ENCODE measurements around the gene STK11. TPM values are rescaled to one million over a fixed set of nuclear protein-coding genes. Genes with fewer than 3 reads are reported as not detected.
"Not testable (repeated sequence)": the region's sequence is repeated elsewhere in the genome, so short reads cannot be mapped to it uniquely, and the experiment has no call there.

STK11 gene
- total RNA-seq, 2 donors from 2014 or later = 49.0 to 68.6 TPM

DNA sequence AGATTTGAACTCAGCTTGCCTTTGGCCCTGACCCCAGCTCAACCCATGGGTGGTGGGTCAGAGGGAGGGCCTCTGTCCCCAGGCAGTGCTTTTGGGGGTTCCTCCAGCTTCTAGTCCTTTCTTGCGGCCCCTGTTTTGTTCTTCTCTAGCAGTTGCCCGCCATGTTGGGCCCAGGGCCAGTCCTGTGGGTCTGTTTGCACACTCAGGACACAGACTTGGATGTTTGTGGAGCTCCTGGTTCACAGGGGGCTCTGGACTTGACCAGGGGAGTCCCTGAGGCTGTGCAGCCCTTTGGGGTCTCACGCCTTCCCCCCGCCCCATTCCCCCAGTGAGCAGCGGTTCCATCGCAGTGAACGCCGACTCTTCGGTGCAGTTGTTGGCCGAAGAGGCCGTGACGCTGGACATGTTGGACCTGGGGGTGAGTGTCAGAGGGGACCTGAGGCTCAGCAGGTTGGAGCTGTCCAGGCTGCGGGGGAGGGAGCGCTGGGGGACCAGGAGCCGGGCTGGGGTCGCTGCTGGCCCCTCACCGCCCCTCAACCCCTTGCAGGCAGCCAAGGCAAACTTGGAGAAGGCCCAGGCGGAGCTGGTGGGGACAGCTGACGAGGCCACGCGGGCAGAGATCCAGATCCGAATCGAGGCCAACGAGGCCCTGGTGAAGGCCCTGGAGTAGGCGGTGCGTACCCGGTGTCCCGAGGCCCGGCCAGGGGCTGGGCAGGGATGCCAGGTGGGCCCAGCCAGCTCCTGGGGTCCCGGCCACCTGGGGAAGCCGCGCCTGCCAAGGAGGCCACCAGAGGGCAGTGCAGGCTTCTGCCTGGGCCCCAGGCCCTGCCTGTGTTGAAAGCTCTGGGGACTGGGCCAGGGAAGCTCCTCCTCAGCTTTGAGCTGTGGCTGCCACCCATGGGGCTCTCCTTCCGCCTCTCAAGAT is 38.5 kb downstream of the STK11 start:
- H3K4me3 ChIP-seq = no peak overlapping the region
- H3K27me3 ChIP-seq = no peaks in the 10 kb centered on the region
- TF ChIP-seq POLR2A (IDR thresholded peaks at IDR 0.05) = peak in 1 of 3 donors; percentile 18
- TF ChIP-seq, protein P1, sequence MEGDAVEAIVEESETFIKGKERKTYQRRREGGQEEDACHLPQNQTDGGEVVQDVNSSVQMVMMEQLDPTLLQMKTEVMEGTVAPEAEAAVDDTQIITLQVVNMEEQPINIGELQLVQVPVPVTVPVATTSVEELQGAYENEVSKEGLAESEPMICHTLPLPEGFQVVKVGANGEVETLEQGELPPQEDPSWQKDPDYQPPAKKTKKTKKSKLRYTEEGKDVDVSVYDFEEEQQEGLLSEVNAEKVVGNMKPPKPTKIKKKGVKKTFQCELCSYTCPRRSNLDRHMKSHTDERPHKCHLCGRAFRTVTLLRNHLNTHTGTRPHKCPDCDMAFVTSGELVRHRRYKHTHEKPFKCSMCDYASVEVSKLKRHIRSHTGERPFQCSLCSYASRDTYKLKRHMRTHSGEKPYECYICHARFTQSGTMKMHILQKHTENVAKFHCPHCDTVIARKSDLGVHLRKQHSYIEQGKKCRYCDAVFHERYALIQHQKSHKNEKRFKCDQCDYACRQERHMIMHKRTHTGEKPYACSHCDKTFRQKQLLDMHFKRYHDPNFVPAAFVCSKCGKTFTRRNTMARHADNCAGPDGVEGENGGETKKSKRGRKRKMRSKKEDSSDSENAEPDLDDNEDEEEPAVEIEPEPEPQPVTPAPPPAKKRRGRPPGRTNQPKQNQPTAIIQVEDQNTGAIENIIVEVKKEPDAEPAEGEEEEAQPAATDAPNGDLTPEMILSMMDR (IDR thresholded peaks at IDR 0.05) = peak; percentile 91 to 98 (median 97)
- ATAC-seq = peak; percentile 38
- H3K36me3 ChIP-seq (replicated peaks in 1 of 2; ENCODE audit: insufficient read depth in 1 of 2, low read depth in 2 of 2) = no peaks in the 10 kb centered on the region
- 32 to 83% methylated on average over 9 to 28 of the region's 33 CpGs for WGBS, 2 donors
- peak overlapping the region; percentile 78 to 100 (median 89) for H3K27ac ChIP-seq
- peaks cover 78% of the 10 kb centered on the region for H3K4me1 ChIP-seq
- intact Hi-C loops (cut with DNase I) = no loop called here
- DNase-seq = peak; percentile 89 to 94 (median 92)
- H3K9me3 ChIP-seq = no peaks in the 10 kb centered on the region

DNA sequence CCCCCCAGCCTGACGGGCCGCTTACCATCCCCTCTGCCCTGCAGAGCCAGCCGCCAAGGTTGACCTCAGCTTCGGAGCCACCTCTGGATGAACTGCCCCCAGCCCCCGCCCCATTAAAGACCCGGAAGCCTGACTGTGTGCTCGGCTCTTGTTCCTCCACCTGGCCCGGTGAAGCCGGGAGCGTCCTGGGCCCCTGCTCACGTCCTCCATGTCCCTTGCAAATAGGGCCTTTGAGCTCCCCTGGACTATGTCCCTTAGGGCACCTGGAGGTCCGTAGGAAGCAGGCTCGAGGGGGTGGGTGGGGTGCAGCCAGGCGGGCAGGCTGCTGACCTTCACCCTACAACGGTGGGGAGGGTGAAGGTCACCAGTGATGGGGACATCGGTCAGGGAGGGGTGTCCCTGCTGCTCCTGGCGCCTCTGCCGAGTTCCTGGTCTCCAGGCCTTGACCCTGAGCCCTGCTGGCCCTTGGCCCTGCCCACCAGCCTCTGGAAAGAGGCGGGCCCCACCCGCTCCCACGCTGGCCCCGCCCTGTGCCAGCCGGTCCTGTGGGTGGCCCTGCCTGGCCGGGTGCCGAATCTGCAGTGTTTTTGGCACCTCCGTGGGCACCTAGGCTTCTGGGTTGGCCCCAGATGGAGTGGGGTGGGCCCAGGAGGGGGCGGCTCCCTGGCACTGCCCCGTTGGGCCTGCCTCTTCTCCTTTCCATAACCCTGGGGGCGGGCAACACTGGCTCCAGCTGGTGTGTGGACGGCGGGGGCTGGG is 39.3 kb downstream of the STK11 start:
- Histone ChIP-seq H3K36me3 (replicated peaks in 1 of 2; ENCODE audit: insufficient read depth in 1 of 2, low read depth in 2 of 2) (no peaks in the 10 kb centered on the region), H3K4me3 (no peak overlapping the region), H3K27ac (peak overlapping the region; percentile 78 to 100 (median 89)), H3K4me1 (peaks cover 76% of the 10 kb centered on the region), H3K27me3 (no peaks in the 10 kb centered on the region), H3K9me3 (no peaks in the 10 kb centered on the region)
- DNase-seq (peak; percentile 66 to 88 (median 70)), ATAC-seq (no peak)
- intact Hi-C loops (cut with DNase I) = no loop called here
- 7 to 11% methylated on average over 3 to 31 of the region's 31 CpGs for WGBS, 2 donors
- no peak for TF ChIP-seq POLR2A (IDR thresholded peaks at IDR 0.05)
- TF ChIP-seq, protein P1 (IDR thresholded peaks at IDR 0.05) = no peak

DNA sequence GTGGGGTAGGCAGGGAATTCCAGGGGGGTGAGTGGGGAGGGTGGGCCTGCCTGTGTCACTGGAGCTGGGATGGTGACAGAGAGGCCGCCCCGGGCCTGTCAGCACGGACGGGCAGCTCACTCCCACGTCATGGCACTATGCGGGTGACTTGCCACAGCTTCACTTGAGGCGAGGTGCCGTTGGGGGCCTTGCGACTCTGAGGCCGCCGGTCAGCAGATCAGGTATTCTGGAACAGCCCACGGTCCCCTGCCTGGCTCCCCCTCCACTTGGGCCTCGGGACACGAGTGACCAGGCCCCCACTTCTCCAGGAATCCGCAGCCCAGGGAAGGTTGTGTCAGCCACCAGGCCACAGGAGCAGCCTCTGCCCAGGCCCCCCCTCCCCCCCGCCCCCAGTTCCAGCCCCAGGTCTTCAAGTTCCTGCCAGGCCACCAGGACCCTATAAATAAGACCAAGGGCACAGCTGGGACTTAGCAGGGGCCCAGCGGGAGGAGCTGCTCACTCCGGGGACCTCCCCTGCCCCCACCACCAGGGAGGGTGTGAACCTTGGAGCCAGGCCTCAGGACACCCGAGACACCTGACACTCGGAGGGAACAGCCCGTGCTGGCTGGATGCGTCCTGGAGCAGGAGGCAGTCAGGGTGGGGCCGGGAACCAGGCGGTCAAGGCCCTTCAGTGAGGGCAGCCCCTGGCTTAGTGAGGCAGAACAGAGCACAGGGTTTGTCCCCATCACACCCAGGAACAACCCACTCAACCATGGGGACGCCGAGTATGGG is 40.1 kb downstream of the STK11 start:
- H3K27ac ChIP-seq = peak overlapping the region; percentile 78 to 100 (median 89)
- intact Hi-C loops (cut with DNase I) = no loop called here
- no peak overlapping the region for H3K4me3 ChIP-seq
- WGBS, 2 donors = 44 to 80% methylated on average over 2 to 23 of the region's 26 CpGs
- ATAC-seq (no peak), DNase-seq (peak; percentile 63 to 90 (median 70))
- H3K4me1 ChIP-seq = peaks cover 68% of the 10 kb centered on the region
- TF ChIP-seq POLR2A (IDR thresholded peaks at IDR 0.05) = peak in 2 of 3 donors; percentile 14 to 26
- TF ChIP-seq, protein P1 (IDR thresholded peaks at IDR 0.05) = no peak
- no peaks in the 10 kb centered on the region for H3K27me3 ChIP-seq
- no peaks in the 10 kb centered on the region for H3K36me3 ChIP-seq (replicated peaks in 1 of 2; ENCODE audit: insufficient read depth in 1 of 2, low read depth in 2 of 2)
- H3K9me3 ChIP-seq = no peaks in the 10 kb centered on the region

DNA sequence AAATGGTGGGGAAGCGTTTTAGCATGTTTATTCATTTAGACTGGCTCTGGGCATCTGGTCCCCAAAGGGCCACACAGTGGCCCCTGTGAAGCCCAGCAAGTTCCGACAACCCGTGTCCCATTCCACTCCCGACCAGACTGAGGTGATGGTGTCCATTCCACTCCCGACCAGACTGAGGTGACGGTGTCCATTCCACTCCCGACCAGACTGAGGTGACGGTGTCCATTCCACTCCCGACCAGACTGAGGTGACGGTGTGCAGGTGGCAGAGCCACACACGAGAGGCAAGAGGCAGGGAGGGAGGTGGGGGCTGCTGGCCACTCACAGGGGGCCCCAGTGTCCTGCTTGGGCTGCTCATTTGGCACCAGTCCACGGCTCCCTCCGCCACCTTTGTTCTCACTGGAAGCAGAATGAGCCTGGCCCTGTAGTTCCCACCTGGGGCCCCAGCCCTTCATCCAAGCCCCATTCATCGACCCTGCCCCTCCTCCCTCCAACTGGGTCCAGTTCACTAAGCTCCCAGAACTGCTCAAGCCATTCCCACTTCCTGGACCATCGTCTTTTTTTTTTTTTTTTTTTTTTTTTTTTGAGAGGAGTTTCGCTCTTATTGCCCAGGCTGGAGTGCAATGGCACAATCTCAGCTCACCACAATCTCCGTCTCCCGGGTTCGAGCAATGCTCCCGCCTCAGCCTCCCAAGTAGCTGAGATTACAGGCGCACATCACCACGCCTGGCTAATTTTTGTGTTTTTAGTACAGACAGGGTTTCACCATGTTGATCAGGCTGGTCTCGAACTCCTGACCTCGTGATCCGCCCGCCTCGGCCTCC is 40.9 kb downstream of the STK11 start:
- H3K9me3 ChIP-seq; H3K27me3 ChIP-seq; intact Hi-C loops (cut with DNase I); H3K36me3 ChIP-seq (replicated peaks in 1 of 2; ENCODE audit: insufficient read depth in 1 of 2, low read depth in 2 of 2); H3K4me3 ChIP-seq; ATAC-seq: not testable (repeated sequence)
- Histone ChIP-seq H3K4me1 (peaks cover 65% of the 10 kb centered on the region), H3K27ac (peak overlapping the region; percentile 78 to 100 (median 94))
- DNase-seq = peak in 2 of 4 donors; percentile 52 to 65
- WGBS, 2 donors = 75 to 81% methylated on average over 17 to 27 of the region's 27 CpGs

All from body of pancreas (tissue), 4 donors.